Stimulated activated CD4-positive, alpha-beta T cell treated with anti-CD3 and anti-CD28 coated beads, TNF-alpha, amount 100 ng/mL, for 1 hour (primary cell): Measurements from ENCODE around the gene ANKMY1.

ENCODE experiments used
- DNase-seq, 3 donors: peaks; one replicate each; pipeline ENCODE4 v3.0.0-alpha.2; 2020; ENCODE audit warnings: low read depth in 3 of 3, low spot score in 1 of 3

The ANKMY1 gene

GRCh38 chr2:240594511-240595380, 37.0 kb upstream of the ANKMY1 start:
- no peak for DNase-seq

GRCh38 chr2:240593703-240594451, 36.1 kb upstream of the ANKMY1 start:
- DNase-seq: no peak

- no peak for DNase-seq
Measured at GRCh38 chr2:240593026-240593702, 35.4 kb upstream of the ANKMY1 start.

- no peak for DNase-seq
Measured at GRCh38 chr2:240591784-240592183, 34.0 kb upstream of the ANKMY1 start.

- DNase-seq: no peak
Measured at GRCh38 chr2:240591226-240591625, 33.4 kb upstream of the ANKMY1 start.

GRCh38 chr2:240590681-240591111, 32.9 kb upstream of the ANKMY1 start:
- no peak for DNase-seq

GRCh38 chr2:240589850-240590525, 32.2 kb upstream of the ANKMY1 start:
- no peak for DNase-seq

- no peak for DNase-seq
Measured at GRCh38 chr2:240589375-240589774, 31.6 kb upstream of the ANKMY1 start.

- DNase-seq: no peak
Measured at GRCh38 chr2:240588669-240589068, 30.9 kb upstream of the ANKMY1 start.

- DNase-seq: no peak
Measured at GRCh38 chr2:240588006-240588655, 30.3 kb upstream of the ANKMY1 start.

- peak in 1 of 3 donors; percentile 39 for DNase-seq
Measured at GRCh38 chr2:240586919-240587800, 29.4 kb upstream of the ANKMY1 start.

GRCh38 chr2:240586198-240586918, 28.6 kb upstream of the ANKMY1 start, which contains the start of gene CAPN10:
CAPN10 (plus strand) TSS chr2:240586734; CDS start chr2:240586912, 178 bp downstream.
- peak; percentile 86 to 89 (median 88) for DNase-seq

GRCh38 chr2:240585681-240586197, 28.0 kb upstream of the ANKMY1 start:
- DNase-seq: no peak

- no peak for DNase-seq
Measured at GRCh38 chr2:240585101-240585500, 27.3 kb upstream of the ANKMY1 start.

GRCh38 chr2:240584486-240585031, 26.8 kb upstream of the ANKMY1 start:
- DNase-seq: no peak

- DNase-seq: no peak
Measured at GRCh38 chr2:240583774-240584173, 26.0 kb upstream of the ANKMY1 start.

- no peak for DNase-seq
Measured at GRCh38 chr2:240582781-240583180, 25.0 kb upstream of the ANKMY1 start.

GRCh38 chr2:240581811-240582210, 24.0 kb upstream of the ANKMY1 start:
- DNase-seq: no peak
